Dedifferentiated amniotic fluid mesenchymal stem cell (primary cell): ENCODE results near the gene CMTR2.

ENCODE experiments used
- DNase-seq: peaks from one replicate; pipeline ENCODE4 v3.0.0-alpha.2; 2016; ENCODE audit errors: extremely low spot score

The CMTR2 gene

DNA sequence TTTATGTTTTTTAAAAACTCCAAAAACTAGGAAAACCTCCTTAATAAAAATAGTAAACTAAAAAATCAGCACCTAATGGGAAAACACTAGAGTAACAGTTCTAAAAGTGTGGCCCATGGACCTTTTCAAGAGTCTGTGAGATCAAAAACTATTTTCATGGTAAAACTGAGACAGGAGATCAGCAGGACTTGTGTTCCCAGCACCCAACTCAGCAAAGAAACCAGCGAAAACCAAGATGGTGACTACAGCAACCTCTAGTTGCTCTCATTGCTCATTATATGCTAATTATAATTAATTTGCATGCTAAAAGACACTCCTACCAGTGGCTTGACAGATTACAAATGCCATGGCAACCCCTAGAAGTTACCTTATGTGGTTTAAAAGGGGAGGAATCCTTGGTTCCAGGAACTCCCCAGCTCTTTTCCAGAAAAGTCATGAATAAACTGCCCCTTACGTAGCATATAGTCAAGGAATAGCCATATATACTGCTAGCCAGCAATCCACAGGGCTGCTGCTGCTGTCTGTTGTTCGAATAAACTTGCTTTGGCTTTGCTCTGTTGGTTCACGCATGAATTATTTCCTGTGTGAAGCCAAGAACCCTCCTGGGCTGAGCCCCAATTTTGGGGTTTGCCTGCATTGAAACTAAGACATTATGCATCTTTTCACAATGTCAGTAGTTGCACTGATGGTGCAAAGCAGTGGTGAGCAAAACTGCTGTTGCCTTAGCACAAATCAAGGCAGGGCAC, 12.4 kb downstream of the CMTR2 start:
- no peak for DNase-seq

DNA sequence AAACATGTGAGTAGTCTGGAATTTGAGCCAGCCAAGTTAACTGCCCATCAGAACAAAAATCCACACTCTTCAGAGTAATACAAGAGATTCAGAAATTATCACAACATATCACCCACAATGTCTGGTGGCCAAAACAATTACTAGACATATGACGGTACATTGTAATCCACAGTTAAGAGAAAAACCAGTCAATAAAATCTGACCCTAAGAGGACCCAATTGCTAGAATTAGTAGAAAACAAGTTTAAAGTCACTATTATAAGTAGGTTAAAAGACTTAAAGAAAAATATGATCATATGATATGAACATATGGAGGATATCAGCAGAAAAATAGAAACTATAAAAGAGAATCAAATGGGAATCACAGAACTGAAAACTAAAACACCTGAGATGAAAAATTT, 15.8 kb downstream of the CMTR2 start:
- DNase-seq, result no peak

- no peak for DNase-seq
These were observed 24.9 kb downstream of the CMTR2 start for GRCh38 chr16:71264299-71264698.

DNA sequence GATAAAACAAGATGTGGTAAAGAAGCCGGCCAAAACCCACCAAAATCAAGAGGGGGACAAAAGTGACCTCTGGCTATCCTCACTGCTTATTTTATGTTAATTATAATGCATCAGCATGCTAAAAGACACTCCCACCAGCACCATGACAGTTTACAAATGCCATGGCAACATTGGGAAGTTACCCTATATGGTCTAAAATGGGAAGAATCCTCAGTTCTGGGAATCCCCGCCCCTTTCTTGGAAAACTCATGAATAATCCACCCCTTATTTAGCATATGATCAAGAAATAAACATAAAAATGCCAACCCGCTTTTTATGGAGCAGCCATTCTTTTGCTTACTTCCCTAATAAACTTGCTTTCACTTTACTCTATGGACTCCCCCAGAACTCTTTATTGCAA, 25.6 kb downstream of the CMTR2 start:
- no peak for DNase-seq

DNA sequence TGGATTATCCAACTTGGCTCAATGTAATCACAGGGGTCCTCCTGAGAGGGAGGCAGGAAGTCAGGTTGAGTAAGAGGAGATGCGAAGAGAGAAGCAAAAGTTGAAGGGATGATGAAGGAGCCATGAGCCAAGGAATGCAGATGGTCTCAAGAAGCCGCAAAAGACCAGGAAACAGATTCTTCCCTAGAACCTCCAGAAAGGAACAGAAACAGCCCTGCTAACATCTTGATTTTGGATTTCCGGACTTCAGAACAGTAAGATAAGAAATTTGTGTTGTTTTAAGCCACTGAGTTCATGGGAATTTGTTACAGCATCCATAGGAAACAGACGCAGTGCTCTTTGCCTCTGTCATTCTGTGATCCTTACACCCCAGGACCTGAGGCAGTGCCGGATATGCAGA, 26.8 kb downstream of the CMTR2 start:
- no peak for DNase-seq

- no peak for DNase-seq
These were observed 28.2 kb downstream of the CMTR2 start for GRCh38 chr16:71260995-71261394.

- DNase-seq, result no peak
These were observed 30.1 kb downstream of the CMTR2 start for GRCh38 chr16:71259086-71259485.

DNA sequence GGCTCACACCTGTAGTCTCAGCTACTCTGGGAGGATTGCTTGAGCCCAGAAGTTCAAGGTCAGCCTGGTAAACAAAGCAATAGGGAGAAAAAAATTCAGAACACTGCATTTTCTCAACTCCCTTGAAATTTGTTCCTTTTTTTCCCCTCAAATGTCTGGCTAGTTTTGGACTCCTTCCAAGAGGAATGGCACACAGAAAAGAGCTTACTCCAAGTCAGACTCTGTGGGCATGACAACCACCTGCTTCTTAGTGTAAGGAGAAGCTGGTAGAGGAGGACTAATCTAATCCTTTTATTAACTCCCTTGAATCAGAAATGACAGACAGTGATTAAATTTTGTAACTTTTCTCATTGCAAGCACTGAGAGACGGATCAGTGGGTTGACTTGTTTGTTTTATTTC, 30.8 kb downstream of the CMTR2 start:
- DNase-seq, result no peak

DNA sequence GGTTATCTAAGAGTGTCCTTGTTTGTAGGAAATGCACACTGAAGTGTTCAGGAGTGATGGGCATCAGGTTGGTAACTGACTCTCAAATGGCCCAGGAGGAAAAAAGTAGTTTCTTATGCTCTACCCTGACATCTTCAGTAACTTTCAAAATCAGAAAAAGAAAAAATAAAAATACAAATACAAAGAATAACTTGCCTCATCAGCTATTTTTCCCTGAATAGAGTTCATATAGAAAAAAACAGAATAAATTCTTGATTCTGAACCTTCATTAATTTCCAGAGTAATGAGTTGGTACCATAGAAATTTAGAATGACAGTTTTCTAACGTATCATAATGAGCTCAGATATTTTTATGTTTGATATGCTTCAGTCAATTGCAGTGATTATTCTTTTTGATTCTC, 31.4 kb downstream of the CMTR2 start:
- DNase-seq, result no peak

- DNase-seq, result no peak
These were observed 33.5 kb downstream of the CMTR2 start for GRCh38 chr16:71255721-71256120.

- DNase-seq, result no peak
These were observed 34.2 kb downstream of the CMTR2 start for GRCh38 chr16:71254832-71255525.

DNA sequence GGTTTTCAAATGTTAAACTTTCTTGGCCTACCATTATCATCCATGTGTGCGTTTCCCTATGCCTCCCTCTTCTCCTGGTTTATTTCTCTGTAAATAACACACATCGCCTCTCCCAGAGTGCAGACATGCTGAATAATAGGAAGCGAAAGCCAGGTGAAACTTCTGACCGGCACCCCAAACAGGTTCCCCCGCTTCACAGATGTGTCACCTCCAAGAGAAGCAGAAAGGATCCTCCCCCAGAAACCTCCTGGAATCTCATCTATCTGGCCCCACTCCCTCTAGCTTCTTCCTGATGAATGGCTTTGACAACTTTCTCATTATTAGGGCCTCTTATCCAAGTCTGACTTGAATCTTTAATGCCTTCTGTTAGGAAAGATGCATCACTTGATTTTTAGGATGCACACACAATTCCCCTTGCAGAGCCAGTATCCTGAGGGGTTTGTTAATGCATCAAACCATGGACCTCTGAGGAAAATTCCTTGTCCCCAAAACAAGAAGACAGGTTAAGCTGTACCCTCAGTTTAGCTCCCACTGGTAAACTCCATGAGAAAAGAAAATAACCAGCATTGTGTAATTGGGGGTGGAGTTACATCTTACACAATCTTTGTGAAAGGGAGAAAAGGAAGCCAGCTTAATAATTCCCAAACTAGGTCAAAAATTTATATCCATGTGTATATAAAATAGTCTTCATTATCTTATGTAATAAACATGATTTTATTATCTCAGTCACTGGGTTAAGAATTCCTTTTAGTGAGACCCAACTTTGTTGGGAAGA, 38.6 kb downstream of the CMTR2 start:
- no peak for DNase-seq

DNA sequence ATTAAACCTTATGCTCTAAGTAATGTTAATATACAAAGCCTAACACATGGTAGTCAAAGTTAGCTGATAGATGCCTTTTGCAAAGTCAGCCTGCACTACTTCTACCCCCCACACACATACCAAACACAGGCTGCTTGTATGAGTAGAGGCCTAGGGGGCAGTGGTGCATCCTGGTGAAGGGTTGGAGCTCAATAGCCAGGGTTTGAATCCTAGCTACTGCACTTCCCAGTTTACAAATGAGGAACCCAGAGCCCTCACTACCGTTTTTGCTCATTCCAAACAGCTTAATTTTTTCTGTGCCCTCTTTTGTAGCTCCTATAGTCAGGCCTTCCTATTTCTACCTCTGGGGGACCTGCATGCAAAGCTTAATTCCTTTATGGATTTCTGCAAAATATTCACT, 39.8 kb downstream of the CMTR2 start:
- DNase-seq, result no peak

DNA sequence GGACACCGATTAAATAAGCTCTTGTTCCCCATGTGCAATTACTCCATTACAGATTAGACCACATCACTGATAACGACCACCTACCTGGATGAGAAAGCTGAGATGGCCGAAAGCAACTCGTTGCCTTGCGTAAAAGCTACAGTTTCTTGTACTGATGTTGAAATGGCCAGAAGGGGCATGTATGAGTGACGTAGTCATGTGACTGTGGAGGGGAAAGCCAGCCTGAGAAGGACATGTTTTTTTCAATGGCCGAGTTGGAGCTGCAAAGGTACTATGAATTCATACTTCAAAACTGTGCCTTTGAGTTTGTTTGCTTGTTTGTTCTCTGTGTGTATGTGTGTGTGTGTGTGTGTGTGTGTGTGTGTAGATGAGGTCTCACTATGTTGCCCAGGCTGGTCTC, 41.7 kb downstream of the CMTR2 start:
- DNase-seq, result no peak

- DNase-seq, result no peak
These were observed 42.9 kb downstream of the CMTR2 start for GRCh38 chr16:71246309-71246708.

DNA sequence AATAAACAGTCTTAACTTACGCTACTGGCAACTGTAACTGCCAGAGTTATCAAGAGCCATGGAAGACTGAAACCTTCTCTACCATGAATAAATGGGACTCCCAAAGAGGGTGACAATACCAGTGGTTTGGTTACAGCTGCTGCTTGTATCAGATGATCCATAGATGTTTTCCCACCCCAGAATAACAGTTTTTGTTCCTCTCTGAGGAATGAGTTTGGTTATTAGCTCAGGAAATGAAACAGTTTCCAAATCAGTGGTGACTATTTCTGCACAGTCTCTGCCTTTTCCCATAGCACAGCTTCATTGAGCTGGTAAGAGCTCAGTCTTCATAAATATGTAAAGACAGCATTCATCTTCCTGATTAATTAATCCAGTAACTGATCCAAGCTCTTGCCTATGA, 44.7 kb downstream of the CMTR2 start:
- DNase-seq, result no peak

DNA sequence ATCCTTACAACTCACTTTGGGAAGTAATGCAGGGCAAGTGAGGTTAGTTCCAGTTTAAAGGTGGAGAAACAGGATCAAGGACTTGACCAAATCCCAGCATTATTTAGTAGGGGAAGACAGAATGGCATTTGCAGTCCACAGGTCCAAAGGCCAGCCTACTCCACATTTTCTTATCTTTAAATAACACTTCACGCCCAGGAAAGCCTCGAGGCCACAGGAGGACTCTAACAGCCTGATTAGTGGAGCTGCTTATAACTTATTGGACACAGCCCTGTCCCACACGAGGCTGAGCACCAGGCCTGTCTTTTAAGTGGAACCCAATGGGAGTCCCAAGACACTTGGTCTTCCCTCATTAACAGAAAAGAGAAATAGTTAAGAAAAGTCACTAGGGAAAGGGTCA, 46.6 kb downstream of the CMTR2 start:
- no peak for DNase-seq

GRCh38 chr16:71242036-71242435, 47.2 kb downstream of the CMTR2 start:
- DNase-seq, result no peak
